HepG2 (cell line): ENCODE measurements around the gene MAFF. TPM values are rescaled to one million over a fixed set of nuclear protein-coding genes. Genes with fewer than 3 reads are reported as not detected.

Experiments used
- ATAC-seq: fragments of 200-7000 bp; cut with Tn5 transposase; 3 replicates; pipeline ENCODE4 v1.9.1; 2020; ENCODE audit warnings: mild to moderate bottlenecking, moderate library complexity
- BruUV-seq: library from RNA; stranded (reverse); fragments of 400-500 nt; replicated peaks from 2 replicates; lab custom pipeline; 2021; lab: Mats Ljungman, UMichigan
- CTCF ChIA-PET: fragments of 300-600 bp; formaldehyde crosslinking; extraction: SDS; loops from one replicate; lab custom pipeline; 2021; ENCODE audit warnings: low total read pairs, inconsistent platforms, low intra/inter-chr PET ratio; lab: Yijun Ruan, JAX
- POLR2A ChIA-PET: fragments of 350-600 bp; sonication (Branson Sonifier 250); formaldehyde crosslinking; loops from one replicate; lab custom pipeline; 2020; ENCODE audit warnings: antibody characterized with exemption, inconsistent platforms; lab: Yijun Ruan, JAX
- DNase-seq: peaks from one replicate; pipeline ENCODE4 v3.0.0-alpha.2; 2015; ENCODE audit warnings: low spot score
- FAIRE-seq: peaks from 3 replicates; lab custom pipeline; 2011; peaks lifted over from hg19 to GRCh38; lab: Jason Lieb, UNC
- H2AFZ ChIP-seq: one replicate; pipeline ENCODE4 v1.6.1; 2011; ENCODE audit warnings: low read length, inconsistent platforms
- H3K27ac ChIP-seq: fragments of 300-600 bp; 3 replicates; pipeline ENCODE4 v1.8.0; 2011; ENCODE audit warnings: mixed run types, mild to moderate bottlenecking, mixed read lengths, low read length, inconsistent platforms; ENCODE audit not compliant: insufficient read depth; ENCODE audit errors: extremely low read length
- H3K27me3 ChIP-seq, 2 experiments: fragments of 200-600 bp in 1 of 2; 2 replicates in 1 of 2; 3 replicates in 1 of 2; pipeline versions ENCODE4 v1.6.0 to v1.8.0; 2011; ENCODE audit warnings: low read length in 2 of 2, mild to moderate bottlenecking in 2 of 2, moderate library complexity in 2 of 2, inconsistent platforms in 1 of 2; ENCODE audit not compliant: insufficient read depth in 2 of 2, control insufficient read depth in 1 of 2
- H3K36me3 ChIP-seq, 2 experiments: fragments of 200-600 bp in 1 of 2; replicated peaks in 1 of 2; 2 replicates in 1 of 2; 3 replicates in 1 of 2; pipeline versions ENCODE4 v1.5.1 to v1.8.0; 2011; ENCODE audit warnings: low read length in 2 of 2, inconsistent platforms in 1 of 2; ENCODE audit not compliant: insufficient read depth in 2 of 2, control insufficient read depth in 1 of 2
- H3K4me1 ChIP-seq: 2 replicates; pipeline ENCODE4 v1.5.1; 2012; ENCODE audit warnings: low read length, inconsistent platforms; ENCODE audit not compliant: insufficient read depth
- H3K4me2 ChIP-seq: 2 replicates; pipeline ENCODE4 v1.6.0; 2011; ENCODE audit warnings: low read depth, low read length, inconsistent platforms
- H3K4me3 ChIP-seq, 3 experiments: fragments of 200-600 bp in 1 of 3; sonication (generic), shearing (Covaris generic) in 1 of 3; replicated peaks in 1 of 3; 2 replicates each; pipeline ENCODE4 v1.5.1; 2011 to 2016; ENCODE audit warnings: low read length in 3 of 3, inconsistent platforms in 2 of 3, low read depth in 2 of 3, mild to moderate bottlenecking in 2 of 3, control low read depth in 1 of 3, mixed read lengths in 1 of 3; ENCODE audit not compliant: insufficient read depth in 1 of 3
- H3K79me2 ChIP-seq: one replicate; pipeline ENCODE4 v1.6.1; 2011; ENCODE audit warnings: low read length, inconsistent platforms; ENCODE audit not compliant: insufficient read depth
- H3K9ac ChIP-seq: 2 replicates; pipeline ENCODE4 v1.6.0; 2011; ENCODE audit warnings: mild to moderate bottlenecking, low read depth, low read length, inconsistent platforms; ENCODE audit not compliant: insufficient read depth
- H3K9me3 ChIP-seq: 2 replicates; pipeline ENCODE4 v1.5.1; 2012; ENCODE audit warnings: mild to moderate bottlenecking, low read length
- H4K20me1 ChIP-seq: 2 replicates; pipeline ENCODE4 v1.6.0; 2011; ENCODE audit warnings: inconsistent platforms, mild to moderate bottlenecking, low read length, moderate library complexity; ENCODE audit not compliant: insufficient read depth
- BHLHE40 ChIP-seq: IDR thresholded peaks from 2 replicates; pipeline ENCODE4 v1.6.1; 2011; ENCODE audit warnings: low read length, improper control_type of control experiment
- HHEX ChIP-seq: IDR thresholded peaks from 2 replicates; pipeline ENCODE4 v1.6.1; 2016; ENCODE audit warnings: control low read depth
- HMG20B ChIP-seq: conservative IDR thresholded peaks from 2 replicates; pipeline ENCODE4 v1.6.1; 2016; ENCODE audit warnings: missing genetic modification reagents, missing compliant biosample characterization
- NFATC3 ChIP-seq: sonication (generic); formaldehyde crosslinking; IDR thresholded peaks from 2 replicates; pipeline ENCODE4 v1.5.1; 2020; ENCODE audit warnings: mild to moderate bottlenecking, missing genetic modification reagents
- SAP130 ChIP-seq: IDR thresholded peaks from 2 replicates; pipeline ENCODE4 v1.6.1; 2016; ENCODE audit warnings: low read depth
- TBX2 ChIP-seq: sonication (generic); formaldehyde crosslinking; IDR thresholded peaks from 2 replicates; pipeline ENCODE4 v1.5.0; 2020; ENCODE audit warnings: missing genetic modification reagents, mild to moderate bottlenecking, borderline replicate concordance
- THYN1 ChIP-seq: sonication (generic); formaldehyde crosslinking; IDR thresholded peaks from 2 replicates; pipeline ENCODE4 v1.8.1; 2023; ENCODE audit warnings: low read depth, mild to moderate bottlenecking, moderate library complexity, missing genetic modification reagents, borderline replicate concordance
- U2AF2 ChIP-seq: fragments of 200-400 bp; formaldehyde crosslinking; IDR thresholded peaks from 2 replicates; pipeline ENCODE4 v1.6.1; 2017; ENCODE audit warnings: low read depth, mild to moderate bottlenecking, low read length
- ZBTB8A ChIP-seq: sonication (generic); formaldehyde crosslinking; IDR thresholded peaks from 2 replicates; pipeline ENCODE4 v1.4.0; 2020; ENCODE audit warnings: mild to moderate bottlenecking, low read depth, missing genetic modification reagents, borderline replicate concordance
- ZNF446 ChIP-seq: sonication (generic); formaldehyde crosslinking; IDR thresholded peaks from 2 replicates; pipeline ENCODE4 v1.5.0; 2020; ENCODE audit warnings: mild to moderate bottlenecking, missing genetic modification reagents
- ZNF7 ChIP-seq: IDR thresholded peaks from 2 replicates; pipeline ENCODE4 v1.6.1; 2016; ENCODE audit warnings: missing biosample characterization, missing genetic modification reagents
- ZNF790 ChIP-seq: sonication (generic); formaldehyde crosslinking; IDR thresholded peaks from 2 replicates; pipeline ENCODE4 v1.8.0; 2022; ENCODE audit warnings: missing genetic modification reagents, mild to moderate bottlenecking, borderline replicate concordance
- ZSCAN22 ChIP-seq: sonication (generic); formaldehyde crosslinking; IDR thresholded peaks from 2 replicates; pipeline ENCODE4 v1.4.0; 2020; ENCODE audit warnings: mild to moderate bottlenecking, missing genetic modification reagents
- WGBS: methylation state at CpG from one replicate; pipeline ENCODE4 v1.1.6; 2017; ENCODE audit warnings: low lambda C conversion rate; 5-methylcytosine and 5-hydroxymethylcytosine counted together
- in situ Hi-C: cut with HindIII; loops from 2 replicates; pipeline ENCODE4 v1.10.0; 2017; ENCODE audit warnings: low pct_unique_long_range_greater_than_20kb; ENCODE audit not compliant: extremely low pct_ligation_motif_present
- intact Hi-C: fragments of 100-400 bp; cut with micrococcal nuclease; formaldehyde crosslinking; loops from one replicate; pipeline ENCODE4 v1.10.0; 2022; ENCODE audit not compliant: unreplicated experiment
- polyA plus RNA-seq, 8 experiments: library from polyadenylated mRNA; depleted of rRNA in 3 of 8; stranded (reverse) in 7 of 8; unstranded in 1 of 8; fragments of >200 nt; fragmentation: Illumina TruSeq in 4 of 8; extraction: Trizol in 4 of 8; gene quantifications; 2 replicates each; pipeline versions ENCODE4 v1.2.1 to v1.2.3, GENCODE V29; 2011 to 2016; ENCODE audit warnings: low read depth in 4 of 8, missing spikeins in 1 of 8, mixed read lengths in 1 of 8; ENCODE audit not compliant: insufficient read depth in 1 of 8
- total RNA-seq, 5 experiments: library from RNA; depleted of rRNA; stranded (reverse); fragments of >200 nt; fragmentation: Illumina TruSeq; extraction: Trizol; gene quantifications; 2 replicates each; pipeline ENCODE4 v1.2.3, GENCODE V29; 2016; ENCODE audit warnings: low read depth in 1 of 5
- TF ChIP-seq, protein P1 (sequence below): sonication (generic); formaldehyde crosslinking; IDR thresholded peaks from 2 replicates; pipeline ENCODE4 v1.4.0; 2020; ENCODE audit warnings: mild to moderate bottlenecking, missing genetic modification reagents
- TF ChIP-seq, protein P2 (sequence below): sonication (generic); formaldehyde crosslinking; IDR thresholded peaks from 2 replicates; pipeline ENCODE4 v1.4.0; 2020; ENCODE audit warnings: mild to moderate bottlenecking, missing genetic modification reagents, borderline replicate concordance
- TF ChIP-seq, protein P3 (sequence below): sonication (generic); formaldehyde crosslinking; IDR thresholded peaks from 2 replicates; pipeline ENCODE4 v1.4.0; 2020; ENCODE audit warnings: mild to moderate bottlenecking, missing genetic modification reagents
- TF ChIP-seq, protein P4 (sequence below): IDR thresholded peaks from 2 replicates; pipeline ENCODE4 v1.6.1; 2018; ENCODE audit warnings: missing genetic modification reagents, mild to moderate bottlenecking, missing compliant biosample characterization

MAFF gene
- total and polyA plus RNA-seq, 2 of the 13 experiments (the other 11 are each of a cell fraction or from before 2014, with no cell fraction given), result 5.4 to 14.3 TPM

DNA sequence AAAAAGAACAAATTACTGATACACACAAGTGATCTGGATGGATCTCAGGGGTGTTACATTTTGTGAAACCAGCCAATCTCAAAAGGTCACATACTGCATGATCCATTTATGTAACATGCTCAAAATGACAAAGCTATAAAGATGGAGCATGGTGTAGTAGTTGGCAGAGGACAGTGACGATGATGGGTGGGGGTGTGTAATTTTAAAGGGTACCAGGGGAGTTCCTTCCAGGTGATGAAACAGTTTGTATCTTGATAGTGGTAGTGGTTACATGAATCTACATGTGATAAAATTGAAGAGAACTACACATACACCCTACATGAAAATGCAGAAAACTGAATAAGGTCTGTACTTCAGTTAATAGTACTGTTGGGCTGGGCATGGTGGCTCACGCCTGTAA is 53.9 kb downstream of the MAFF start:
- Histone ChIP-seq H3K27me3 (no peaks in the 10 kb centered on the region), H3K36me3 (no peaks in the 10 kb centered on the region), H3K4me3 (no peak overlapping the region), H3K4me1 (peaks cover 24% of the 10 kb centered on the region), H3K79me2 (peaks cover 16% of the 10 kb centered on the region), H3K4me2 (no peak overlapping the region), H3K9me3 (no peaks in the 10 kb centered on the region), H2AFZ (no peak overlapping the region), H4K20me1 (no peaks in the 10 kb centered on the region), H3K9ac (no peak overlapping the region), H3K27ac (no peak overlapping the region)
- BruUV-seq, result no TSS peak
- intact Hi-C loops, result no loop called here
- FAIRE-seq, result no peak
- TF ChIP-seq, protein P1, sequence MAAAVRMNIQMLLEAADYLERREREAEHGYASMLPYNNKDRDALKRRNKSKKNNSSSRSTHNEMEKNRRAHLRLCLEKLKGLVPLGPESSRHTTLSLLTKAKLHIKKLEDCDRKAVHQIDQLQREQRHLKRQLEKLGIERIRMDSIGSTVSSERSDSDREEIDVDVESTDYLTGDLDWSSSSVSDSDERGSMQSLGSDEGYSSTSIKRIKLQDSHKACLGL (CRISPR knock-in tag), result no peak
- TF ChIP-seq NFATC3 (no peak), THYN1 (CRISPR knock-in tag) (no peak), HHEX (CRISPR knock-in tag) (no peak), HMG20B (CRISPR knock-in tag) (no peak), TBX2 (CRISPR knock-in tag) (no peak), ZNF7 (no peak), SAP130 (CRISPR knock-in tag) (no peak), ZNF446 (CRISPR knock-in tag) (no peak), ZSCAN22 (CRISPR knock-in tag) (no peak), BHLHE40 (no peak), U2AF2 (no peak), ZBTB8A (CRISPR knock-in tag) (no peak), ZNF790 (no peak)
- TF ChIP-seq, protein P2, sequence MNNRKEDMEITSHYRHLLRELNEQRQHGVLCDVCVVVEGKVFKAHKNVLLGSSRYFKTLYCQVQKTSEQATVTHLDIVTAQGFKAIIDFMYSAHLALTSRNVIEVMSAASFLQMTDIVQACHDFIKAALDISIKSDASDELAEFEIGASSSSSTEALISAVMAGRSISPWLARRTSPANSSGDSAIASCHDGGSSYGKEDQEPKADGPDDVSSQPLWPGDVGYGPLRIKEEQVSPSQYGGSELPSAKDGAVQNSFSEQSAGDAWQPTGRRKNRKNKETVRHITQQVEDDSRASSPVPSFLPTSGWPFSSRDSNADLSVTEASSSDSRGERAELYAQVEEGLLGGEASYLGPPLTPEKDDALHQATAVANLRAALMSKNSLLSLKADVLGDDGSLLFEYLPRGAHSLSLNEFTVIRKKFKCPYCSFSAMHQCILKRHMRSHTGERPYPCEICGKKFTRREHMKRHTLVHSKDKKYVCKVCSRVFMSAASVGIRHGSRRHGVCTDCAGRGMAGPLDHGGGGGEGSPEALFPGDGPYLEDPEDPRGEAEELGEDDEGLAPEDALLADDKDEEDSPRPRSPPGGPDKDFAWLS (CRISPR knock-in tag), result no peak
- TF ChIP-seq, protein P3, sequence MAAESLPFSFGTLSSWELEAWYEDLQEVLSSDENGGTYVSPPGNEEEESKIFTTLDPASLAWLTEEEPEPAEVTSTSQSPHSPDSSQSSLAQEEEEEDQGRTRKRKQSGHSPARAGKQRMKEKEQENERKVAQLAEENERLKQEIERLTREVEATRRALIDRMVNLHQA (CRISPR knock-in tag), result no peak
- TF ChIP-seq, protein P4, sequence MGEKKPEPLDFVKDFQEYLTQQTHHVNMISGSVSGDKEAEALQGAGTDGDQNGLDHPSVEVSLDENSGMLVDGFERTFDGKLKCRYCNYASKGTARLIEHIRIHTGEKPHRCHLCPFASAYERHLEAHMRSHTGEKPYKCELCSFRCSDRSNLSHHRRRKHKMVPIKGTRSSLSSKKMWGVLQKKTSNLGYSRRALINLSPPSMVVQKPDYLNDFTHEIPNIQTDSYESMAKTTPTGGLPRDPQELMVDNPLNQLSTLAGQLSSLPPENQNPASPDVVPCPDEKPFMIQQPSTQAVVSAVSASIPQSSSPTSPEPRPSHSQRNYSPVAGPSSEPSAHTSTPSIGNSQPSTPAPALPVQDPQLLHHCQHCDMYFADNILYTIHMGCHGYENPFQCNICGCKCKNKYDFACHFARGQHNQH (CRISPR knock-in tag), result no peak
- in situ Hi-C loops, result no loop called here
- no peak for ATAC-seq
- CTCF ChIA-PET, result no interaction called here
- no peak for DNase-seq
- POLR2A ChIA-PET, result no interaction called here
- WGBS, result 100% methylated on average over 2 of the region's 2 CpGs
